Subcutaneous abdominal adipose tissue (tissue), 5 donors: ENCODE data around the gene RNF26.

Experiments
- H3K27ac ChIP-seq: one replicate; pipeline ENCODE4 v1.7.0; 2013; ENCODE audit warnings: low read depth, mild to moderate bottlenecking, inconsistent platforms, low read length, moderate library complexity
- H3K27me3 ChIP-seq, 5 donors: one replicate each; pipeline ENCODE4 v1.7.0; 2013; ENCODE audit warnings: low read length in 5 of 5, inconsistent platforms in 1 of 5; ENCODE audit not compliant: control insufficient read depth in 5 of 5, insufficient read depth in 4 of 5
- H3K36me3 ChIP-seq, 5 donors: one replicate each; pipeline ENCODE4 v1.7.0; 2013; ENCODE audit warnings: low read length in 5 of 5; ENCODE audit not compliant: control insufficient read depth in 5 of 5, insufficient read depth in 5 of 5
- H3K4me1 ChIP-seq, 5 donors: one replicate each; pipeline ENCODE4 v1.7.0; 2013; ENCODE audit warnings: low read length in 5 of 5, mild to moderate bottlenecking in 3 of 5, moderate library complexity in 1 of 5; ENCODE audit not compliant: control insufficient read depth in 5 of 5, insufficient read depth in 5 of 5
- H3K4me3 ChIP-seq, 5 donors: one replicate each; pipeline ENCODE4 v1.7.0; 2013; ENCODE audit warnings: low read length in 5 of 5, low read depth in 1 of 5
- H3K9ac ChIP-seq, 5 donors: one replicate each; pipeline ENCODE4 v1.7.0; 2013; ENCODE audit warnings: low read length in 5 of 5, mild to moderate bottlenecking in 4 of 5, moderate library complexity in 3 of 5
- H3K9me3 ChIP-seq, 5 donors: one replicate each; pipeline ENCODE4 v1.7.0; 2013; ENCODE audit warnings: low read length in 5 of 5; ENCODE audit not compliant: control insufficient read depth in 5 of 5
- donor health status: healthy.
- donor health status: healthy.
- donor health status: healthy.
- donor health status: healthy.
- donor health status: healthy.

Gene RNF26

DNA sequence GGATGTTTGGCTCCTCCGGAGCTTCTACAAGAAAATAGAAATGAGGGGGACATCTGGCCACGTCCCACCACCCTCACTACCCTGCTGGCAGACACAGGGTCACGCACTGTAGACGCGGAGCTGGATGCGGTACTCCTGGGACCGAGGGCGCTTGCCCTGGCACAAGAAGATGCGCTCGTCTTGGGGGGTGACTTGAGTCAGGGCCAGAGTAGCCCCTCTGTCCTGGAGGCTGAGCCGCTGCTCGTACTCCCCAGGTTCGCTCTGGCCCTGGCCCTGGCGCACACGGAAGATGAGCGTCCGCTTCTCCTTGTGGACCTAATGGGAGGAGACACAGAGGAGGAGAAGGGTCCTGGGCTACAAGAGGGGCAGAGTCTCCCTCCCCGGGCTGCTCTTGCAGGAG lies 19.6 kb upstream of the RNF26 start:
- peak overlapping the region; percentile 80 to 91 (median 87) for H3K9ac ChIP-seq
- peaks cover 0 to 7% (median 6%) of the 10 kb centered on the region in 5 donors for H3K27me3 ChIP-seq

DNA sequence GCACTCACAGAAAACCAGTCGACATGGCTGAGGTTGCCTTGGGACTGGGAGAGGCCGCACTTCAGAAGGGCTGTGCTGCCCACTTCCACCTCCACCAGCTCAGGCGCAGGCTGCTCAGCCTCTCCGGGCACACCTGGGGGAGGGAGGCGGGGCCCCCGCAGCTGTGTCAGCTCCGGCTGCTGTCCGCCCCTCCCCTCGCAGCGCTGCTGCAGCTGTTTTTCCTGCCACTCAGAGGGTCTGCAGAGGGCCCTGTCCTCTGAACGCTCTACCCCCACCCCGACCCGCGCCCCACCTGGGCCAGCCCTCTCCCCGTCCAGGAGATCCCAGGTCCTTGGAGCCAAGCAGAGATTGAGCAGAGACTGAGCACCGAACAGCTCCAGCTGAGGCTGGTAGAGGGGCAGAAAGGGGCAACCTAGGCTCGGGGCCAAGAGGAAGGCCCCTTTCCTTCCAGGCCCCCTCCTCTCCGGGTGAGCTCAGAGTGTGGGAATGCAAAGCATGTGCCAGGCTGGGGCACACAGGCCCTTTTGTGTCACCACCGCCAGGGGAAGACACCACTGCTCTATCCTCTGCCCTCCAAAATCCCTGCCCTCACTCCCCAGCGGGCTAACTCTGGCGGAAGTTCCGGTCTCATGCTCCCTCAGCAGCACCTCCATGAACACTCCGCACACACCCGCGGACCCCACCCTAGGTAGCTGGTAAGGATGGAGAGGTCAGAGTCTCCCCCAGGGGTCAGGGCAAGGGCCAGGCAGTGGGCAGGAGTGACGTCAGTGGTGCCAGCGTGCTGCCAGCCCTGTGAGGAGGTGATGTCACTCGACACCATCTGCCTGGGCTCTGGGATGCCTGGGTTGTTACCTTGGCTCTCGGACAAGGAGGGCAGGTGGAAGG lies 19.0 kb upstream of the RNF26 start:
- H3K36me3 ChIP-seq, result peaks cover 3 to 46% (median 40%) of the 10 kb centered on the region in 5 donors
- H3K27me3 ChIP-seq, result peaks cover 0 to 7% (median 6%) of the 10 kb centered on the region in 5 donors
- H3K9ac ChIP-seq, result peak overlapping the region; percentile 80 to 91 (median 87)
- no peaks in the 10 kb centered on the region for H3K9me3 ChIP-seq
- peak overlapping the region; percentile 74 to 93 (median 82) for H3K4me3 ChIP-seq
- peaks cover 13 to 96% (median 79%) of the 10 kb centered on the region in 5 donors for H3K4me1 ChIP-seq
- H3K27ac ChIP-seq, result peak overlapping the region; percentile 95

More for the DNA sequence above, 19.6 kb upstream of the RNF26 start:
- Histone ChIP-seq H3K27ac (peak overlapping the region; percentile 95), H3K36me3 (peaks cover 3 to 52% (median 46%) of the 10 kb centered on the region in 5 donors), H3K4me1 (peaks cover 12 to 96% (median 80%) of the 10 kb centered on the region in 5 donors), H3K4me3 (peak overlapping the region; percentile 71 to 82 (median 77)), H3K9me3 (no peaks in the 10 kb centered on the region)

DNA sequence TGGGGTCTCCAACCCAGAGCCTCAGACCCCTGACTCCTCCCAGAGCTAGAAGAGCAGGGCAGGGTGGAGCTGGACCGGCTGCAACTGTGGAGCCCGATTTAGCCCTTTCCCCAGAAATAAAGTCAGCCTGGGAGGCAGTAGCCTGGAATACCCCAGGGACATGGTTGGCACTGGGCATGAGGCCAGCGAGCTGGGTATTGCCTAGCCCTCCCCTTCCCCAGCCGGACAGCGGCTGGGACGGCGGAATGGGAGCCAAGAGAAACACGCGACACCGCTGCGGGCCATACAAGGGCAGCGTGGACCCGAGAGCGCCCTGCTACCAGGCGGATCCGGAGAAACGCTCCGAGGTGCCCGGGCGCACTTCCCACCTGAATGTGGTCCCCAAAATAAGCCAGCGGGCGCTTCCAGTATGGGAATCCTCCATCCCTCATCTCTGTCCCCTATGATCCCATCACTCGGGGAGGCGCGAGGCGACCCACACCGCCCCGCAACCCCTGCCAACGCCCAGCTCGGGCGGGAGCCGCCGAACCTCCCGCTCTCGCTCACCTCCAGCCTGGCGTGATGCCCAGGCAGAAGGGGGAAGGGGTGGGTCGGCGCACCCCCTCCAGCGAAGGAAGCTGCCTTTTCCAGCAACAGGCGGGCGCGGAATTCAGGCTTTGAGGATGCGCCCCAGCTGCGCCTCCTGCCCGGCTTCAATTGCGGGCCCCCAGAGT lies 18.2 kb upstream of the RNF26 start:
- Histone ChIP-seq H3K4me3 (peak overlapping the region; percentile 74 to 93 (median 82)), H3K36me3 (peaks cover 3 to 38% (median 32%) of the 10 kb centered on the region in 5 donors), H3K9me3 (no peaks in the 10 kb centered on the region), H3K27ac (peak overlapping the region; percentile 95), H3K9ac (peak overlapping the region; percentile 80 to 91 (median 87)), H3K4me1 (peaks cover 13 to 95% (median 79%) of the 10 kb centered on the region in 5 donors), H3K27me3 (peaks cover 0 to 10% (median 6%) of the 10 kb centered on the region in 5 donors)

DNA sequence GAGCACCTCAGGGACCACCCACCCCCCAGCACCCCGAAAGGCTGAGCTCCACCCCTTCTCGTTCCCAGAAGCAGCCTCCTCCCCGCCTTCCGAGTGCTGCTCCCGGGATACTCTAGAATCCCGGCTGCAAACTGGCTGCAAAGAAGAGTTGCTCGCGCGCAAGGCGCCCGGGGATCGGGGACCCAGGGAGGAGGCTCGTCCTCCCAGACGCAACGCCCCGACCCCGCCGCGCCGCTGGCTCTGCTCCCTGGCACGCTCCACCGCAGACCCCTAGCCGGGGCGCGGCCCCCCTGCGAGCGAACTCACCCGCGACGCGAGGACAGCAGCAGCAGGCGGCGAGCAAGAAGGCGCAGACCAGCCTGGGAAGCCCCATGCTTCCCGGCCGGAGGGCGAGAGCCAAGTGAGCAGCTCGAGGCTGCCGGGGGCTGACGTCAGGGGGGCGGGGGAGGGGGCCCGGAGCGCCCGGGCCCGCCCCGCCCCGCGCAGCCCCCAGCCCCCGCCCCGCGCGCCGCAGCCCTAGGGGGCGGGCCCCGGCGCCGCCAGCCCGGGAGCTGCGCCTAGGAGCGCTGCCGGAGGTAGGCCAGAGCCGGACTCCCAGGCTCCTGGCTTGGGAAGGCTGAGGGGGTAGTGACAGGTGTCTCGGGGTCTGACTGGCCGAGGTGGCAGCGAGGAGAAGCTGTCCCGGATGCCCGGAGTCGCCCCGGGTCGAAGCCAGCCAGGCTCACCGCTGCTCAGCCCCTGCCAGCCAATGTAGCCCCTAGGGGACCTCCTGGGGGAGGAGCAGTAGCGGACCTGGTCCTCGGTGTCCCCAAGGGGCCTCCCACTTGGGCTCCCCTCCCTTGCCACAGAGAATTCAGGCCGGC lies 17.4 kb upstream of the RNF26 start, which contains the start of gene MCAM:
TSS of gene MCAM (minus strand) at position 402 of the 863 bp plus-strand sequence. CDS start at position 373, 29 bp downstream.
- peak within 1 kb of the TSS; percentile 74 to 93 (median 82) for H3K4me3 ChIP-seq
- H3K9ac ChIP-seq, result peak within 1 kb of the TSS; percentile 83 to 91 (median 87)
- no peaks in the 10 kb centered on the region for H3K9me3 ChIP-seq
- H3K4me1 ChIP-seq, result peaks cover 12 to 94% (median 80%) of the 10 kb centered on the region in 5 donors
- peaks cover 3 to 30% (median 24%) of the 10 kb centered on the region in 5 donors for H3K36me3 ChIP-seq
- peaks cover 0 to 10% (median 6%) of the 10 kb centered on the region in 5 donors for H3K27me3 ChIP-seq
- peak within 1 kb of the TSS; percentile 95 for H3K27ac ChIP-seq

DNA sequence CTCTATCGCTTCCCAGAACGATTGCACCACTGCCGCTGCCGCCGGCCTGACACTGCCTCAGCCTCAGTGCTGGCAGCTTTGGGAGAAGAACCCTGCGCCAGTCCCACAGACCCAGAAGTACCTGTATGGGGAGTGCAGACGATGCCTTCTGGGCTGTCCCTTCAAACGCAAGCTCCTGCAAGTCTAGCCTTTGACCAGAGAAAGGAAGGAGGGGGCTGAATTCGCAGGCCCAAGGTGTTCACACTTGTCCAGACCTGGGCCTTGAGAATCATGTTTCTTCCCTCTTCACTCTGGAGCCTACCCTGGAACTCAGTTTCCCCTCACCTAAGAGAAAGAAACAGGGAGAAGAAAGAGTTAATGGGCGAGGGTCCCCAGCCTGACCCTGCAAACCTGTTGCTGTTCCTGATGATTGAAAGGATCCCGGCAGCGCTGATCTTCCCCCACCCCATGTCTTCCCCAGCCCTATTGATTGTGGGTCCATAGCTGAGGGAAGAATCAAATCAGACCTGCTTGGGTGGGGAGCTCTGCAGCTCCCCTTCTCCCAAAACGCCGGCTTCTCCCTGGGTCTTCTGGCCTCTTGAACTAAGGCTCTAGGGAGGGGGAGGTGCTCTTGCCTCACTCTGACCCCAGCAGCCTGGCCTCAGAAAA lies 16.6 kb upstream of the RNF26 start:
- H3K4me1 ChIP-seq, result peaks cover 12 to 93% (median 77%) of the 10 kb centered on the region in 5 donors
- peak overlapping the region; percentile 56 to 83 (median 74) for H3K9ac ChIP-seq
- peak overlapping the region; percentile 29 to 82 (median 57) for H3K4me3 ChIP-seq
- H3K27ac ChIP-seq, result peak overlapping the region; percentile 85
- H3K36me3 ChIP-seq, result peaks cover 3 to 22% (median 17%) of the 10 kb centered on the region in 5 donors
- no peaks in the 10 kb centered on the region for H3K9me3 ChIP-seq
- H3K27me3 ChIP-seq, result peaks cover 0 to 10% (median 6%) of the 10 kb centered on the region in 5 donors

DNA sequence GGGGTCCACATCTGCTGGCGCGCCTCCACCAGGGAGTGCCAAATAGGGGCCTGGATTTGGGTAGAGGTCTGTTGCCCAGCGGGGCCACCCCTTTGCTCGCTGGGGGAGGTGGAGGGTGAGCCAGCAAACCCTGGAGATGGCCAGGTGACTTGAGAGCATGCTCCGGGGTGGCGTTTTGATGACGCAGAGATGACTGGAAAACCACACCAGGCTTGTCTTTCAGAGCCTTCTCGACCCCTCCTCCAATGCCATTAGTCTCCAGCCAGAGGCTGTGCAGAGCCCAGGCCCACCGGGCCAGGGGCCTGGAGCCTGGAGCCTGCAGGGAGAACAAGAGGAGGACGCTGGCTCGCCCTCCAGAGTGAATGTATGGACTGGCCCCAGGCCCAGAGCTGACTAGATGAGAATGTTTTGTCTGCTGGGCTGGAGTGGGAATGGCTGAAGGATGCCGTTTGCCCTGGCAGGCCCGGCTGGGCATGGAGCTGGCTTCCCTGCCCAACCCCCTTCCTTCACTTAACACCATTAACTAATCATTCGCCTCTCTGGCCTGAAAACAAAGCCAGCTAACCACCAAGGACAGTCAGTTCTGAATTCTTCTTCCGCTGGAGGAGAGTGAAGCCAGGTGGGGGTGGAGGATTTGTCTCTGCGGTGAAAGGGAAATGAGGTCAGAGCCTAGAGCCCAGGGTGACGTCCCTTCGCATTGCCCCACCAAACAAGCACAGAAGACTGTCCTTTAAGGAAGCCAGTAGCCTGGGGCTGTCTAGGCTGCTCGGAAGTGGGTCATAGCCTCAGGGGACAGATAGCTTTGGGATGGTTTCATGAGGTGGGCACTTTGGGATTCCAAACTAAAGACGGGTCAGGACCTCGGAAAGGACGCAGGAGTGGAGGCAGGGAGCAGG lies 15.8 kb upstream of the RNF26 start:
- peaks cover 12 to 87% (median 77%) of the 10 kb centered on the region in 5 donors for H3K4me1 ChIP-seq
- H3K27me3 ChIP-seq, result peaks cover 0 to 10% (median 6%) of the 10 kb centered on the region in 5 donors
- peak overlapping the region; percentile 39 to 82 (median 64) for H3K9ac ChIP-seq

DNA sequence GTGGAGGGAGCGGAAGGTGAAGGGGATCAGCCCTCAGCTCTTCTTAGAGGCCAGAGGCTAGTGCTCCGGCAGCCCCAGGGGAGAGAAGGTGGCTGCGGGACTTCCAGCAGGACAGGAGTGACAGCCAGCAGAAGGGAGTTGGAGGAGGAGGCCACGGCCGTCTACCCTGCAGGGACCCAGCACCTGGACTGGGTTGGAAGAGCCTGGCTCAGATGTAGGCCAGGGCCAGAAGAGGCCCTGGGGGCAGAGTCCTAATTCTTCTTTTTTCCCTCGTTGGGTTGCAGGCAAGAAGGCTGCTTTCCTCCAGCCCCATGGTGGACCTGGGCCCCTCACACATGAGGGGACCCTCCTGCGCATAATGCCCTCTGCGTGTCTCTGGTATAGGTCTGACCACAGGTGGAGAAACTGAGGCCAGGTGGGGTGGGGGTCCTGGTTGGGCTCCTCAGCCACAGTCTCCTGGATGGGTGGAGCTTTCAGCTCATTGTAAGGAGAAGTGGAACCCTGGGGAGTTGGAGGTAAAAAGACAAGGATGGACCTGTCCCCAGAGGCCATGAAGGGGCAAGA lies 15.1 kb upstream of the RNF26 start:
- Histone ChIP-seq H3K4me3 (peak overlapping the region in 3 of 5 donors; percentile 22 to 27 (median 23)), H3K9ac (peak overlapping the region in 4 of 5 donors; percentile 14 to 82 (median 50)), H3K27me3 (peaks cover 0 to 10% (median 6%) of the 10 kb centered on the region in 5 donors), H3K9me3 (no peaks in the 10 kb centered on the region), H3K27ac (peak overlapping the region; percentile 85), H3K36me3 (peaks cover 0 to 8% (median 6%) of the 10 kb centered on the region in 5 donors), H3K4me1 (peaks cover 12 to 83% (median 73%) of the 10 kb centered on the region in 5 donors)

More for the DNA sequence above, 15.8 kb upstream of the RNF26 start:
- H3K9me3 ChIP-seq, result no peaks in the 10 kb centered on the region
- H3K27ac ChIP-seq, result peak overlapping the region; percentile 85
- H3K4me3 ChIP-seq, result peak overlapping the region in 3 of 5 donors; percentile 6 to 82 (median 57)
- H3K36me3 ChIP-seq, result peaks cover 3 to 15% (median 12%) of the 10 kb centered on the region in 5 donors

DNA sequence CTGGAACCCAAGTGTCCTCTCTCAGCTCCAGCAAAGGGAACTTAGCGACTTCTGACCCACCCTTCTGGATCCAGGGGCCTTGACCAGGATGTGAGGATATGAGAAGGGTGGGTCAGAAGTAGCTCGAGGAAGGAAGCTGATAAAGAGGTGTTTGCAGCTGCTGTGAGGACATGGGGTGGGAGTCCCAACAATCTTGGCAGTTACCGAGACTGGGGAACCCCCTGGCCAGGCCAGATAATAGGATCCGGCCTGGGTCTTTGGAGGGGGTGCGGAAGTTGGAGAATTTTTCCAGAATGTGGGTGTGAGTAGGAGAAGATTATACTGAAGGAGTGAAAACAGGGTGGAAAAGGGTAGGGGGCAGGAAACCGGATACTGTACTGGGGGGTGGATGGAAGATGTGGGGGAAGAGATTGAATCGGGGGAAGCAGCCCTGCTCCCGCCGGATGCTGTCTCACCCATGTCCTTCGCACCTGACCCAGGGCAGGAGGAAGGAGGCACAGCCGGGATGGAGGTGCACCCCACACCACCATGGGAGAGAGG lies 14.6 kb upstream of the RNF26 start:
- H3K4me3 ChIP-seq, result peak overlapping the region in 3 of 5 donors; percentile 17 to 27 (median 23)
- peak overlapping the region in 4 of 5 donors; percentile 14 to 82 (median 50) for H3K9ac ChIP-seq
- no peaks in the 10 kb centered on the region for H3K9me3 ChIP-seq
- H3K36me3 ChIP-seq, result peaks cover 0 to 3% (median 2%) of the 10 kb centered on the region in 5 donors
- H3K4me1 ChIP-seq, result peaks cover 12 to 78% (median 67%) of the 10 kb centered on the region in 5 donors
- H3K27me3 ChIP-seq, result peaks cover 0 to 10% (median 6%) of the 10 kb centered on the region in 5 donors
- peak overlapping the region; percentile 85 for H3K27ac ChIP-seq
